H1 (cell line): Measurements from ENCODE around the gene SOBP. TPM values are rescaled to one million over a fixed set of nuclear protein-coding genes. Genes with fewer than 3 reads are reported as not detected.

Source experiments
- BCL11A ChIP-seq, 2 experiments: IDR thresholded peaks; one replicate each; pipeline ENCODE4 v1.6.1; 2011; ENCODE audit warnings: low read depth in 2 of 2, low read length in 2 of 2, mild to moderate bottlenecking in 2 of 2
- CBX8 ChIP-seq: fragments of 300-800, 300-1000 bp; sonication (generic); IDR thresholded peaks from 2 replicates; pipeline ENCODE4 v1.7.1; 2016; ENCODE audit warnings: low read depth, low read length, borderline replicate concordance
- CHD7 ChIP-seq: fragments of 300-600 bp; sonication (generic); IDR thresholded peaks from 2 replicates; pipeline ENCODE4 v1.7.1; 2012; ENCODE audit warnings: low read length, moderate library complexity, mild to moderate bottlenecking, inconsistent platforms; ENCODE audit not compliant: insufficient replicate concordance
- EP300 ChIP-seq, 2 experiments: IDR thresholded peaks; 1 replicate in 1 of 2; 2 replicates in 1 of 2; pipeline ENCODE4 v1.6.1; 2011 to 2012; ENCODE audit warnings: low read depth in 2 of 2, low read length in 2 of 2, mild to moderate bottlenecking in 2 of 2, borderline replicate concordance in 1 of 2, inconsistent platforms in 1 of 2, moderate library complexity in 1 of 2
- HDAC2 ChIP-seq, 2 experiments: fragments of 300-600 bp in 1 of 2; sonication (generic) in 1 of 2; IDR thresholded peaks; 2 replicates each; pipeline ENCODE4 v1.6.1; 2011 to 2012; ENCODE audit warnings: low read depth in 2 of 2, low read length in 2 of 2, mild to moderate bottlenecking in 2 of 2, moderate library complexity in 2 of 2, borderline replicate concordance in 1 of 2, inconsistent platforms in 1 of 2
- JUN ChIP-seq: IDR thresholded peaks from 2 replicates; pipeline ENCODE4 v1.6.1; 2011; ENCODE audit warnings: low read depth, mild to moderate bottlenecking, improper control_type of control experiment, low read length
- polyA plus RNA-seq, 7 experiments: library from polyadenylated mRNA; depleted of rRNA in 3 of 7; stranded (reverse) in 5 of 7; unstranded in 2 of 7; fragments of >200 nt in 5 of 7; fragments of 200-250 nt in 2 of 7; gene quantifications; 1 replicate in 5 of 7; 2 replicates in 1 of 7; 4 replicates in 1 of 7; pipeline versions ENCODE4 v1.2.1 to v1.2.3, GENCODE V29; 2011 to 2013; ENCODE audit warnings: missing spikeins in 2 of 7, mixed read lengths in 2 of 7
- total RNA-seq: library from RNA; stranded (reverse); fragmentation: NEBNext Ultra II Directional; extraction: Animal tissue kit (Norgen Biotek cat#: 25700); gene quantifications from 2 replicates; pipeline ENCODE4 v1.2.1, GENCODE V29; 2021

The SOBP gene
- total and polyA plus RNA-seq, 2 of the 8 experiments (the other 6 are each of a cell fraction or from before 2014, with no cell fraction given): 0.45 to 6.2 TPM

- TF ChIP-seq CHD7: peak; percentile 56
- TF ChIP-seq HDAC2 (IDR thresholded peaks at IDR 0.05; ENCODE audit: borderline replicate concordance in 1 of 2, low read depth in 2 of 2, low read length in 2 of 2): peak; percentile 66 to 94; a peak in 2 of 4 replicates
- TF ChIP-seq BCL11A (IDR thresholded peaks at IDR 0.05; ENCODE audit: low read depth in 2 of 2, low read length in 2 of 2): no peak
- peak in 1 of 2 experiments; percentile 38; a peak in 1 of 3 replicates for TF ChIP-seq EP300 (IDR thresholded peaks at IDR 0.05; ENCODE audit: borderline replicate concordance in 1 of 2, low read depth in 2 of 2, low read length in 2 of 2)
- TF ChIP-seq CBX8: no peak
- TF ChIP-seq JUN: no peak
Observed at GRCh38 chr6:107611094-107611810, 121.3 kb downstream of the SOBP start (continued).
